MM.1S (cell line): ENCODE measurements around the gene CBX3.

Experiments
- CTCF ChIP-seq: fragments of 300-600 bp; sonication (generic); IDR thresholded peaks from 2 replicates; pipeline ENCODE4 v1.5.1; 2016; ENCODE audit warnings: antibody characterized with exemption, low read length, mixed read lengths
- EZH2 ChIP-seq: fragments of 300-600 bp; sonication (generic); optimal IDR thresholded peaks from 2 replicates; pipeline ENCODE3; 2017; ENCODE audit warnings: low read depth, mild to moderate bottlenecking, antibody characterized with exemption, low read length, mixed read lengths

- no peak for TF ChIP-seq CTCF
- TF ChIP-seq EZH2 = no peak
Observed at GRCh38 chr7:26167303-26167934, 34.1 kb upstream of the CBX3 start.
